Right lobe of liver (tissue), 4 donors: ENCODE results near the gene TBRG1.

Source experiments
- POLR2A ChIP-seq: fragments of 450-650 bp; IDR thresholded peaks from one replicate; pipeline ENCODE4 v1.6.1; 2017; ENCODE audit warnings: antibody characterized with exemption, mild to moderate bottlenecking
- TF ChIP-seq, protein P1 (sequence below), 4 donors: fragments of 200-600 bp in 3 of 4; fragments of 450-650 bp in 1 of 4; IDR thresholded peaks; one replicate each; pipeline versions ENCODE4 v1.5.1 to v1.8.0; 2016 to 2022; ENCODE audit warnings: antibody characterized with exemption in 4 of 4, mild to moderate bottlenecking in 2 of 4
- donor health status: DM: no; HTN: no; CAD: no.
- donor health status: DM: no; HTN: no; CAD: no.
- donor health status: DM: no; HTN: yes; CAD: no.

DNA sequence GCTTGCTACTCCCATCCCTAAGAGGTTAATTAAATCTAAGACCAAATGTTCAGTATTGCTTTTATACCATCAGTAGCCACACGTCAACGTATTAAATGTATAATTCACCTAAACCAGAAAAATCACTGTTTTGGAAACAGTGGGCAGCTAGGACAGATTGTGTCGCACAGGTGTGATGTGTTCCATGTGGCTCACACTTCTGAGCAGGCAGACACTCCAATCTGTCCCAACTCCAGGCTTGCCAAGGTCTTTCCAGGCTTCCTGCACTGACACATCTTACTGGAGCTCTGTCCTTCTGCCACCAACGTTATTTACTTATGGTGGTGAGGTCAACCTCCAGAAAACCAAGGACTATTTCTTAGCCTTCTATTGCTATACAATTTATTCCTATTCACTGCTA is 39.4 kb downstream of the TBRG1 start:
- TF ChIP-seq, protein P1, sequence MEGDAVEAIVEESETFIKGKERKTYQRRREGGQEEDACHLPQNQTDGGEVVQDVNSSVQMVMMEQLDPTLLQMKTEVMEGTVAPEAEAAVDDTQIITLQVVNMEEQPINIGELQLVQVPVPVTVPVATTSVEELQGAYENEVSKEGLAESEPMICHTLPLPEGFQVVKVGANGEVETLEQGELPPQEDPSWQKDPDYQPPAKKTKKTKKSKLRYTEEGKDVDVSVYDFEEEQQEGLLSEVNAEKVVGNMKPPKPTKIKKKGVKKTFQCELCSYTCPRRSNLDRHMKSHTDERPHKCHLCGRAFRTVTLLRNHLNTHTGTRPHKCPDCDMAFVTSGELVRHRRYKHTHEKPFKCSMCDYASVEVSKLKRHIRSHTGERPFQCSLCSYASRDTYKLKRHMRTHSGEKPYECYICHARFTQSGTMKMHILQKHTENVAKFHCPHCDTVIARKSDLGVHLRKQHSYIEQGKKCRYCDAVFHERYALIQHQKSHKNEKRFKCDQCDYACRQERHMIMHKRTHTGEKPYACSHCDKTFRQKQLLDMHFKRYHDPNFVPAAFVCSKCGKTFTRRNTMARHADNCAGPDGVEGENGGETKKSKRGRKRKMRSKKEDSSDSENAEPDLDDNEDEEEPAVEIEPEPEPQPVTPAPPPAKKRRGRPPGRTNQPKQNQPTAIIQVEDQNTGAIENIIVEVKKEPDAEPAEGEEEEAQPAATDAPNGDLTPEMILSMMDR (IDR thresholded peaks at IDR 0.05), result no peak
- no peak for TF ChIP-seq POLR2A
